ENCODE results near the gene GCSAM.

The GCSAM gene

GRCh38 chr3:112128843-112129727, 4.0 kb downstream of the GCSAM start:
- DNase-seq = no peak

- DNase-seq = no peak
These were observed 5.2 kb downstream of the GCSAM start for GRCh38 chr3:112127522-112128494.

DNA sequence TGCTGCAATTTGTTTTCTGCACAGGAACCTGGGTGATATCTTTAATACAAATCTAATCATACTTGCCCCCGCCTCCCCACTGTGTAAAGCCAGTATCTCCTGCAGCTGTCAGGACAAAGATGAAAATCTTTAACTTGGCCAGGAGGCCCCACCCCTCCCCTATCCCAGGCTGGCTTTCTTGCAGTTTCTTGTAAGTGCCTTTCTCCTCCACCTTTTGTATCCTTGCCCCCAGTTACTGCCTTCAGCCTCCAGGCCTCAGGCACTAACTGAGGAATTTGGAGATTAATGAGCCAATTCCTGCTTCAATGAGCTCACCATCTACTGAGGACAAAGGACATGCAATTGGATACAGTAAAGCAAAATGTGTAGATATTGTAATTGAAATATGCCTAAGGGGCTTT, 6.5 kb downstream of the GCSAM start:
- DNase-seq = no peak

GRCh38 chr3:112124907-112125607, 8.0 kb downstream of the GCSAM start:
- no peak for DNase-seq

DNA sequence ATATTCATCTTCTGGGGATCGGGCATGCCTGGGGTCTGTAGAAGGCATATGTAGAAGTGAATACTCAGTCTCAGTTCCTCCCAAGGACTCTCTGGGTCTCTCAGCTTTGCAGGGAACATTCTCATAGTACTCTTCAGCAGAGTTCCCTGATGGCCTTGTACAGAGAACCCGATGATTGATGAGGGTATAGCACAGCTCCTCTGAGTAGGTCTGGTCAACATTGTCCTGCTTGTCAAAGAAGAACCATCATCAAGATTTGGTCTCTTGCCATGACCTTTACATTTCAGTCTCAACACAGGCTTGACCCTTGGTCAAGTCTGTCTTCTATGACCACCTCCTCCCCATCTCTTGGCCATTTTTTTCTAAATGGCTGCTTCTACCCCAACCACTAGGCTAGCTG, 9.5 kb downstream of the GCSAM start:
- no peak for DNase-seq

GRCh38 chr3:112122870-112123269, 10.2 kb downstream of the GCSAM start:
- DNase-seq = no peak

DNA sequence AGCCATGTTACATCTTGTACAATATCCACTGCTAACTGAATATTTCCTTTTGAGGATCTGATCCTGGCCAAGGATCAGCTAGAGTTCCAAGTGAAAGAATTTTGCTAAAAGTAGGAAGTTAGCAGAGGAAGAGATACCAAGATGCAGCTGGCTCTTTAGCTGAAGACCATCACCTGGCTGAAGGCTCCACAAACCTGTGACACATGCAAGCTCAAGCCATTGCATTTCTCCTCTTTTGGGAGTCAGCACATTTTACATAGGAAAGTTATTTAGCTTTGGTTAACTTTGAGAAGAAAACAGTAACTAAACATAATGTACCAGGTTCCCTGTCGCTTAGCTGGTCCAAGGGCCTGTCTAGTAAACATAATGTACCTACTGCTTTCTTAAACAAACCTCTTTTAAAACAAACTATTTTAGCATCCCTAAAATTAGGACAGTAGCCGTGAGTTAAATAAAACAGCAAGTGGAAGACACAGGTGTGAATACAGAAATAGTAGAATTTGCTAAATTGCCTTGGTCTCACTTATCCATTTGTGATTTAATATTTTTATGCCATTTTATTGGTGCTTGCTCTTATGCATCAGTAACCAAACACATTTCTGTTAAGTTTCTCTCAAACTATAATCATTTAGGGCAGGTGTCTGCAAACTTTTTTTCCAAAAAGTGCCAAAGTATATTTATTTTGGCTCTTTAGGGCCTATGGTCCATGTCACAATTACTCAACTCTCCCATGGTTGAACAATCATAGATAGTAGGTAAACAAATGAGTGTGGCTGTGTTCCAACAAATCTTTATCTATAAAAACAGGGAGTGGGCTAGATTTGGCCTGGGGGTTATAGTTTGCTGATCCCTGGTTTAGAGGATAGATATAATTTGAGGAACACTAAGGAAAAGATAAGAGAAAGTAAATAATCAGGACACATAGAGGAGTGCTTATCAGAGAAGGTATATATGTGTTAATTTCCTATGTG, 11.2 kb downstream of the GCSAM start:
- no peak for DNase-seq

- DNase-seq = peak; percentile 72 to 76
These were observed 12.8 kb downstream of the GCSAM start for GRCh38 chr3:112119962-112120836.

- peak; percentile 52 to 59 for DNase-seq
These were observed 15.0 kb downstream of the GCSAM start for GRCh38 chr3:112117841-112118571.

GRCh38 chr3:112117415-112117814, 15.6 kb downstream of the GCSAM start:
- DNase-seq = no peak

GRCh38 chr3:112116748-112117186, 16.3 kb downstream of the GCSAM start:
- DNase-seq = no peak

DNA sequence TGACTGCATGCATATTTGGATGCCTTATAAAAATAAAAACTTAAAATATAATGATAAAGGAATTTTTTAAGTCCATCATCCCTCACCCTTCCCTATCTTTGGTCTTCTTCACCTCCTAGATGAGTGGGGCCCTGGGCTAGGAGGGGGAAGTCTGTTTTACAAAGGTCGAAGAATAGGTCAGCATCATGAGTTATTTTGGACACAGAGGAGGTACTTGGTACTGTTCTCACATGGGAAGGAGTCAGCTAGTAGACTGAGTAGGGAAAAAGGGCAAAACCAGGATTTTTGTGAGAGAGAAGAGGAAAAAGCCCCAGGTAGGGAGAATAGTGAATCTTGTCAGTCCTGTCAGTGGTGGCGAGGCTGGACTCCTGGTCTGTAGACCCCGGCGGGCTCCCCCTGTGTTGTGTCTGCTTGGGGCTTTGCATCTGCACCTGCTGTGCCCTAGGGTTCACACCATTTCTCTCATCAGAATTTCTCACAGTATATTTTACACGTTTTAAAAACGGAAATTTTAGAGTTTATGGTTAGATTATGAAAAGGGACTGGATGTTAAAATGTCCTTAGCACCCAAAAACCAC, 17.2 kb downstream of the GCSAM start:
- no peak for DNase-seq

DNA sequence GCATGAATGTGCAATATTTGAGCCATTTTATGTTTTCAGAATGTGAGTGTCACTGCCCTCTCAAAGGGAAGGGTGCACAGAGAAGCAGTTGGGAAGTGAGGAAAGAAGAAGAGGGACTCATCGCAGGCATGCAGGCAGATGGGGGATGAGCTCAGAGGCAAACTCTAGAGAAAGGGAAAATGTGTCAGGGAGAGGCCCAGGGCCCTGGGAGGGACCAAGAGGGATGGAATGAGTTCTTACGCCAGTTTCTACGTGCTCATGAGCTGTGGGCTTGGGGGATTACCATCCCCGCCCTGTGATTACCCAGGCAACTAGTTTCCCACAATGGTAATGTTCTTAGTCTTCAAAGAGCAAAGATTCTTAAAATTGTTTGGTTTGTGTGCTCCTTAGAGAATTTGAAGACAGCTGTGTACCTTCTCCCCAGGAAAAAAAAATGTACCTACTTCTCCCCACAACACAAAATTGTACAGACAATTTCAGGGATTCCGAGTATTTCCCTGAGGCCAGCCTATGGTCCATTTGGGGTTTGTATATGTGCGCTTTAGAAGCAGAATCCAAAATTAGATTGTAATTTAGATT, 17.8 kb downstream of the GCSAM start:
- DNase-seq = no peak

- DNase-seq = no peak
These were observed 18.4 kb downstream of the GCSAM start for GRCh38 chr3:112114576-112115160.

GRCh38 chr3:112111785-112112402, 21.2 kb downstream of the GCSAM start:
- peak; percentile 86 to 90 for DNase-seq

DNA sequence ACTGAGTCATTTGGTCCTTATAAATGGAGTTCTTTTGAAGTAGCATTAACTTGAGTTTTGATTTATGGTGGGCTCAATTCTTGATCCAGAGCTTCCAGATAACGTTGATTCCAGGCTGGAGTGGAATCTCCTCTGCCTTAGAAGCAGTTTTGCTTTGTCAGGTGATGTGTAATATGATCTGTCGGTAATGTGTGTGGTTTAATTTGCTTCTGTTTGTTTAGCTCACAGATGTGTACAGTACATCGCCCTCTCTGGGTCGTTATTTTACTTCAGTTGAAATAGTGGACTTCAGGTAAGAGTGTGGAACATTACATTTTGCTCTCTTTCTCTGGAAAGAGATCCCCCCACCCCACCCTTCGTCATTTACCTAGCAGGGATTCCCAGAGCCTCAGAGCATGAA, 23.7 kb downstream of the GCSAM start:
- DNase-seq = no peak

DNA sequence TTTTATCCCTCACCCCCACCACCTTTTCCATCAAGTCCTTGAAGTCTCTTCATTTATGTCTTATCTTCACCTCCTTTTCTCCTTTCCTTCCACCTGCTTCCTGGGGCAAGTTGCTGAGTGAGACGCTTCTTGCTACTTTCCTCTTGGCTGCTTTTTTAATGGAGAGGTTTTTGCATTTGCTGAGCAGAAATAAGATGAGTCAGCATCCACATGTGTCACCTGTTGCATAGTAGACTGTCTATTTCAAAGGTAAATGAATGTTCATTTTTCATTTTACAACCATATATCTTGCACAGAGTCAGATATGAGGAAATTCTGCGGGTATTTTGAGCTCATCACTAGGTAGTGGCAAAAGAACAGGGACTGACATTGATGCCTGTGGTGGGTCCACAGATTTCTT, 28.3 kb downstream of the GCSAM start:
- no peak for DNase-seq

GRCh38 chr3:112101916-112102315, 31.1 kb downstream of the GCSAM start:
- DNase-seq = no peak

Data from Kasumi-1 (cell line).